Stimulated activated CD4-positive, alpha-beta T cell treated with anti-CD3 and anti-CD28 coated beads, Interleukin-15, amount 100 ng/mL, for 1 hour (primary cell): ENCODE results near the gene HOXB2.

Source experiments
- DNase-seq, 2 donors: peaks; one replicate each; pipeline ENCODE4 v3.0.0-alpha.2; 2020; ENCODE audit warnings: low read depth in 1 of 2, low spot score in 1 of 2

The HOXB2 gene

GRCh38 chr17:48545022-48545375 lies at the start of gene HOXB2:
TSS of gene HOXB2 (minus strand) at chr17:48545109. CDS start at chr17:48544911, 198 bp downstream.
- DNase-seq = no peak

GRCh38 chr17:48593840-48594537 lies 49.1 kb upstream of the HOXB2 start:
- DNase-seq = peak; percentile 67 to 82

GRCh38 chr17:48593126-48593829 lies 48.4 kb upstream of the HOXB2 start, which contains the start of gene HOXB5:
TSS of gene HOXB5 (minus strand) at chr17:48593779. CDS start at chr17:48593682, 97 bp downstream.
- DNase-seq = no peak

GRCh38 chr17:48592577-48592976 lies 47.7 kb upstream of the HOXB2 start:
- no peak for DNase-seq

GRCh38 chr17:48592057-48592514 lies 47.2 kb upstream of the HOXB2 start:
- no peak for DNase-seq

- DNase-seq = no peak
Observed at GRCh38 chr17:48591255-48592056, 46.5 kb upstream of the HOXB2 start.

- DNase-seq = no peak
Observed at GRCh38 chr17:48590607-48591161, 45.8 kb upstream of the HOXB2 start.

- DNase-seq = no peak
Observed at GRCh38 chr17:48589831-48590606, 45.1 kb upstream of the HOXB2 start, which contains the start of gene HOXB3. TSS of gene HOXB3 (minus strand) at chr17:48590241. CDS start at chr17:48552474, 37,767 bp downstream.

- no peak for DNase-seq
Observed at GRCh38 chr17:48589060-48589830, 44.3 kb upstream of the HOXB2 start.

- no peak for DNase-seq
Observed at GRCh38 chr17:48588528-48588927, 43.6 kb upstream of the HOXB2 start.

GRCh38 chr17:48588074-48588415 lies 43.1 kb upstream of the HOXB2 start:
- no peak for DNase-seq

- DNase-seq = no peak
Observed at GRCh38 chr17:48587276-48588073, 42.6 kb upstream of the HOXB2 start.

GRCh38 chr17:48586355-48587258 lies 41.7 kb upstream of the HOXB2 start:
- peak in 1 of 2 donors; percentile 26 for DNase-seq

GRCh38 chr17:48584223-48584741 lies 39.4 kb upstream of the HOXB2 start:
- no peak for DNase-seq

GRCh38 chr17:48583708-48584222 lies 38.9 kb upstream of the HOXB2 start:
- DNase-seq = no peak

GRCh38 chr17:48582750-48583069 lies 37.8 kb upstream of the HOXB2 start:
- no peak for DNase-seq

GRCh38 chr17:48579760-48580554 lies 35.0 kb upstream of the HOXB2 start:
- no peak for DNase-seq
